T-helper 1 cell (primary cell): Measurements from ENCODE around the gene TNIK.
A peak's percentile ranks its signal among the peaks of the same experiment; 100 is the strongest.

Experiments used
- DNase-seq, 5 donors: peaks; one replicate each; pipeline ENCODE4 v3.0.0-alpha.2; 2012 to 2020

Gene TNIK

DNA sequence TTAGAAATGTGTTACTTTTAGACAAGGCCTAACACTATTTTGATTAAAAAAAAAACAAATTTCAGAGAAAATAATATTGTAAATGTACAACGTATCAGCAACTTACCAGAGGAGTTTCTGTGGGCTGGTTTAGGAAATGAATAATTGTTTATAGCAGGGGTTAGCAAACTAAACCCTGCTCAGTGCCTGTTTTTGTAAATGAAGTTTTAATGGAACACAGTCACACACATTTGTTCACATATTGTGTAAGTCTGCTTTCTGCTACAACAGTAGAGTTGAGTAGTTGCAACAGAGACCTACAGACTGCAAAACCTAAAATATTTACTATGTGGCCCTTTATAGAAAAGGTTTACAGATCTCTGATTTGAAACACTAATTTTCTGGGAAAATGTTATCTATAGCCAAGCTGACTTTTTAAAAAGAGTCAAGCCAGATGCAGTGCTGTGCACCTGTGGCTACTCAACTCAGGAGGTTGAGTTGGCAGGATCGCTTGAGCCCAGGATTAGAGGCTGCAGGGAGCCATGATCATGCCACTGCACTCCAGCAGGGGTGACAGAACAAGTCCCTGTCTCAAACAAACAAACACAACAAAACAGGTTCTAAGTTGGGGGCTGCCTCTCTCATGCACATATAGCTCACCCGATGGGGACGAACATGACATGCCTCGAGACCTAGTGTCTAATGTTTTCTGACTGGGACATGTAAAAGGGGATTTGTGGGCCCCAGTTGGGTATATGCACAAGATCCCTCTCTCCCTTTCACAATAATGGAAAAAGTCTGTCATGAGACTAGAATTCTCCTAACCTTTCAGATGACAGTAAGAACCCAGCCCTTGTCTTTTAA, 182.5 kb downstream of the TNIK start:
- no peak for DNase-seq

- DNase-seq = no peak
Measured at GRCh38 chr3:171276923-171277322, 183.3 kb downstream of the TNIK start.

GRCh38 chr3:171274222-171274621, 186.0 kb downstream of the TNIK start:
- DNase-seq = no peak

DNA sequence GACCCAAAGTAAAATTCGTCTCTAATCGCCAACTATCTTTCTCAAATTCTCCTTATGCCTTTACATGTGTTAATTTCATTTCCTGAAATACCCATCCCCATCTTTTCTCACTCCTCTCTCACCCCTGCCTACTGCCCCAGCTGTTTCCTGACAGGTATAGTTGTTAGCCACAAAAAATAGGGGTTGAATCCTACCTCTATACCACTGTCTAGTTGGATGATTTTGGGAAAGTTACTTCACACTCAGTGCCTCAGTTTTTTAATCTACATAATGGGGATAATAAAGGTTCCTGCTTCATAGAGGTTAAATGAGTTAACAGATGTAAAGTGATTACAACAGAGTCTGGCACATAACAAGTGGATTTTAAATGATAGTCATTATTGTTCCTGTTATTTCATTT, 189.7 kb downstream of the TNIK start:
- DNase-seq = no peak

GRCh38 chr3:171269542-171269941, 190.7 kb downstream of the TNIK start:
- DNase-seq = peak in 1 of 5 donors; percentile 56

GRCh38 chr3:171268677-171269076, 191.5 kb downstream of the TNIK start:
- DNase-seq = no peak

DNA sequence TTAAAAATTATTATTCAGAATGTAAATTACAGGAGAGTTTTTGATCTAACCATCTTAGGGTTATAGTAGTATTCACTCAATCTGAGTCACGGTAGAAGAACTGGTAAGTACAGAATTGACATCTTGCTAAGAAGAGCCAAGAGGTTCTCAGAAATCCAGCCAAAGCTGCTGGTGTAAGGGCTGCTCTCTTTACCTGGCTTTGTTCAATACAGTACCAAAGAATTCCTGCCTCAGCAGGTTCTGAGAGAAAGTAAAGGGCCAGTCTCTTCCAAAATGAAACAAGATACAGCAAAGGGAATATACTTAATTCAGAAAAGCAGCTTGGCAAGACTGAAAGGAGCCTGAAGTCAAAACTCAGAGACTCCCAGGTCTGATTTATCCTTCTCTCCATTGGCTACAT, 193.1 kb downstream of the TNIK start:
- DNase-seq = peak in 1 of 5 donors; percentile 77

DNA sequence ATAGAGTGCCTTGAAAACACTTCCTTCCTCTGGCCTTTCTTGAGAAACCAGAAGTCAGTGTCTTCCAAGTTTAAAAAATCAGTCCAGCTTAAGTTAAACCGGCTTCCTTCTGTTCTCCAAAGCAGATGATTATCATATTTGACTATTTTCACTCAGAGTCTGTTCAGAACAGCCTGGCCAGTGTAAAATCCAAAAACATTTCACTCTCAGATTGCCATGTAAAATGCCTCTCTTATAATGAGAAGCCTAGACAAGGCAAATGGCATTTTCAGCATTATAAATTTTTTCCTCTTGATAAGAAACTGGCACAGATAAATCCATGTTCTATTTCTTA, 193.5 kb downstream of the TNIK start:
- no peak for DNase-seq

DNA sequence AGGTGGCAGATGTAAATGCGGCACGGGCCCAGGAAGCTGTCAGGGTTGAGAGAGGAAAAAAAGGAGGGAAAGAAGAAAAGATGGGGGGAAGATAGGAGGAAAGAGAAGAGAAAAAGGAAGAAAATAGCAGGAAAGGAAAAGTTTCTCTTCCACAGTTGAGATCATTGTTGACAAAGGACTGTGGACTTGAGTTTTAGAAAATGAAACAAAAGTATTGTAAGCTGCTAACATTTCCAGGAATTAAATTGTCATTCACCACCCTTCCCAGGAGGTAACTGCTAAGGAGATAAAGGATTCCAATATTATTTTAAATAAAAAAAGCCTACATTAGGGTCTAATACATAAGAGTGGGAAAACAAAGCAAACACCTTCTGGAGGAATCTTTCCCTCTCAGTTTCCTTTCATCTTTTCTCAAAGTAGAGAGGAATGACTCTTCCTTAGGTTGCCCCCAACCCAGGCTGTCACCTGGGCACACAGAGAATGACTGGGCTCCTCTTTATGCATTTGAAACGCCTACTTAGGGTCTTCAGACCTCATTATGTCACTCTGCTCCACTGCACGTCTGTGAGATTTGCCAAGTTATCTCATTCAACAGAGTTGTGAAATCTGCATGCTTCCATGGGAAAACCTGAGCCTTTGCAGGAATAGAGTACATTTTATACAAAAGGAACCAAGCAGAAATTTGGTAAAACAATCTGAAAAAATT, 194.0 kb downstream of the TNIK start:
- DNase-seq = no peak

DNA sequence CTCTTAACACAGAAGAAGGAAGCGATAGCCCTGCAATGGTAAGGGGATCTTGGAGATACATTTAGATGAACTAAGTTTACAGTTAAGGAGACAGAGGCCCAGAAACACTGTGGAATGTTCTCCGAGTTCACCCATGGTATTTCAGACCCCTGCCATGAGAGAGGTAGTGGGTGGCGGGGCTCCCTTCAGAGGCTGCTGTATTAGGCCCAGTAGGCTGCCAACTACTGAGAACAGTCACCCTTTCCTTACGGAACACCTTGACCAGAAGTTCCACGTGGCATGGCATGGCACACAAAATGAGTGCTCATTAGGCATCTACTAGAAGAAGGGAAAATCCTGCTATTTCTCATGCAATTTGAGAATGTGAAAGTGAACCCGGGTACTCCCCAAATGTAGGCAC, 195.4 kb downstream of the TNIK start:
- no peak for DNase-seq

DNA sequence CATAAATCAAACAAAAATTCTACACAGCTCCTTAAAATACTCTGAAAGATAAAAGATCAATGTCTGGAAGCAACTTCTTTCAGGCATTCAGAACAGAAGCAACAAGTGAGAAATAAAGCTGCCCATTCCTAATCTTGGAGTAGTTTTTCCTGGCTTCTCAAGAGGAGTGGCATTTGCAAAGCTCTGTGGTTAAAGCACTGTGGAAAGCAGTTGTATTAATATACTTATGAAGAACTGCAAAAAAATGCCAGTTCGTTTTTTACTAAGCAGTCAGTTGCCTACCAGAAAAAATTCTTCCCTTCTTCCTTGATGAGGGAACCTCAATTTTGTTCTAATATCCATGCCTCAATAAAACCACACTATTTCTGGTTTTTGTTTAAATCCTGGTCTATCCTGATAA, 197.8 kb downstream of the TNIK start:
- no peak for DNase-seq

- DNase-seq = no peak
Measured at GRCh38 chr3:171261487-171261886, 198.7 kb downstream of the TNIK start.

GRCh38 chr3:171260899-171261298, 199.3 kb downstream of the TNIK start:
- no peak for DNase-seq

- DNase-seq = no peak
Measured at GRCh38 chr3:171260466-171260865, 199.7 kb downstream of the TNIK start.

- DNase-seq = no peak
Measured at GRCh38 chr3:171258316-171258715, 201.9 kb downstream of the TNIK start.

- peak in 1 of 5 donors; percentile 57 for DNase-seq
Measured at GRCh38 chr3:171257251-171258203, 202.7 kb downstream of the TNIK start.

GRCh38 chr3:171256445-171257250, 203.6 kb downstream of the TNIK start:
- DNase-seq = no peak

DNA sequence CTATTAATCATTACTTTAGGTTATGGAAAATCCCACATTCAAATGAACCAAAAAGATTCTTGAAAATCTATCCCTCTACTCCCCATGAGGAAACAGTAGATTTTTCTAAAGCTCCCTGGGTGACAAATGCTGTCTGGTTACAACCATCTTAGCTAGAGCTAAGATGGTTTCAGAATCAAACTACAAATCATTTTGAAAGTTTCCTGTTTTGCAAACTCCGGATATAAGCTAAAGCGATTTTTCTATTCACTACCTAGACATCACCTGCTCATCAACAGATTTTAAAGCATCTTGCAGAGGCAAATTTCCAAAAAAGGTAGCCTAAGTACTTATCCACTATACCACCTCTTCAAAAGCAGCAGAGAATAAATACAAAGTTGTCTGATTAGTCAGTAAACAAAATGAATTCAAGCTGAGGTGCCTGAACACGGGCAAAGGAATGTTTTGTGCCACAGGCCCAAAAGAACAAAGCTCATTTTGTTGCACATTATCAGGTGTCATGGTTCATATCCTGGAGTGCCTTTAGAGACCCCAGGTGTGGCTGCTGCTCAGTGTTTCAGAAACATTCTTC, 204.9 kb downstream of the TNIK start:
- peak in 1 of 5 donors; percentile 73 for DNase-seq

DNA sequence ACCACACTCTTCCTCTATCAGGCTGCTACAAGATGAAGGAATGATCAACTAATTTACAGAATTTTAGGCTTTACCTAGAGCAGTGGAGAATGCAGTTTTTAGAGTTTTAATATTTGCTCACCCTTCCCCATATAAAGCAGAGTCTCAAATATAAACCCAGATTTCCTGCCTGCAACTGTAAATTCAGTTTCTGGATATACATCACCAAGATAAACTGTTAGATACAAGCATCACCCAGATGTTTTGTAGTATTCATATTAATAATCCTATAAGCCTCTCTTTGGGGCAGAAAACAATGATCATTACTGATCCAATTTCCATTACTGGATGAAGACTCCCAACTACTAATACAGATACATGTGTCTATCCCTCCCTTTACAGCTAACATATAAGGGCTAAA, 205.9 kb downstream of the TNIK start:
- DNase-seq = no peak

DNA sequence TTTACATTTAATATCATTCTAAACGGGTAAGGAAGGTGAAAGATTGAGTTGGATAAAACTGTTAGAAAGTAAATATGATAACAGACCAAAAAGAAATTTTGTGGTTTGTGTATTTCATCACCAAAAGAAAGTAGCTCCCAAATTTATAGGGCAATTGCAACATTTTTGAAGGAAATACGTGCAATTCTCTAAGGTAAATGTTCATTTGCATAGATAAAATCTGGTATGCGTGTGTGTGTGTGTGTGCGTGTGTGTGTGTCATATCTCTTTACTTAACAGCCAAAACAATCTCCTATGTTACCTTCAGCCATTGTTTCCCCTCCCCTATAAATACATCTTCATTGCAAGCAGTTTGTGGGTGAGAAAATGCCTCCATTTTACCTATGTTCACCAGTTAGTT, 208.4 kb downstream of the TNIK start:
- DNase-seq = peak; percentile 10 to 33 (median 15)

- DNase-seq = no peak
Measured at GRCh38 chr3:171250444-171250843, 209.8 kb downstream of the TNIK start.

DNA sequence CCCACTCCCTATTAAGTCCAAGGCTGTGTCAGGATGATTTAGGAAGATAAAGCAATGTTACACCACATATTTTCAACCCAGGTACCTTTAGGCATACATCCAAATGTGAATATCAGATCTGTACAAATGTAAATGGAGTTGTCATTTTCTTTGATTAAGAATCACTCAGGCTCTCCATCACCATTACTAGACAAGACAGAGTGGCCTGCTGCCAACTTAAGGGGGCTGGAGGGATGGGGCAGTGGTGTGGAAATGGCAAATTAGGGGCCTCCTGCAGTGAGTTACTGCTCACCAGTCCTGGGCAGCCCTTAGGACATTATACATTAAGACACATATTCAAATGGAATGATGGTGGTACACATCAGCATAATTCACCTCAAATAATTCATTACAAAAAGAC, 211.0 kb downstream of the TNIK start:
- no peak for DNase-seq
